HG03354 (cell line): ENCODE data around the gene MDM1.

Experiments used
- ATAC-seq: cut with Tn5 transposase; IDR thresholded peaks from one replicate; pipeline ENCODE4 v1.9.1; 2021; ENCODE audit warnings: mild to moderate bottlenecking; ENCODE audit not compliant: unreplicated experiment, poor library complexity, severe bottlenecking

Gene MDM1

GRCh38 chr12:68331869-68332727 is at the start of gene MDM1:
MDM1 (minus strand) TSS chr12:68332362; CDS start chr12:68332245, 117 bp downstream.
- peak; percentile 99 for ATAC-seq

- ATAC-seq = no peak
These were observed 49.5 kb upstream of the MDM1 start for GRCh38 chr12:68381476-68382219.

- ATAC-seq = no peak
These were observed 46.9 kb upstream of the MDM1 start for GRCh38 chr12:68378872-68379606.

GRCh38 chr12:68377881-68378280 is 45.7 kb upstream of the MDM1 start:
- no peak for ATAC-seq

- ATAC-seq = no peak
These were observed 44.7 kb upstream of the MDM1 start for GRCh38 chr12:68376901-68377300.

GRCh38 chr12:68375756-68376695 is 43.9 kb upstream of the MDM1 start:
- no peak for ATAC-seq

GRCh38 chr12:68374307-68374982 is 42.3 kb upstream of the MDM1 start:
- peak; percentile 99 for ATAC-seq

- ATAC-seq = no peak
These were observed 38.5 kb upstream of the MDM1 start for GRCh38 chr12:68370667-68371066.

- no peak for ATAC-seq
These were observed 37.9 kb upstream of the MDM1 start for GRCh38 chr12:68370006-68370590.

GRCh38 chr12:68368327-68368726 is 36.2 kb upstream of the MDM1 start:
- ATAC-seq = no peak

- ATAC-seq = no peak
These were observed 35.7 kb upstream of the MDM1 start for GRCh38 chr12:68367903-68368302.

GRCh38 chr12:68367116-68367515 is 35.0 kb upstream of the MDM1 start:
- ATAC-seq = no peak

- peak; percentile 80 for ATAC-seq
These were observed 32.9 kb upstream of the MDM1 start for GRCh38 chr12:68364893-68365725.

- no peak for ATAC-seq
These were observed 32.2 kb upstream of the MDM1 start for GRCh38 chr12:68364328-68364727.

- no peak for ATAC-seq
These were observed 29.8 kb upstream of the MDM1 start for GRCh38 chr12:68361953-68362352.

GRCh38 chr12:68359674-68360073 is 27.5 kb upstream of the MDM1 start:
- ATAC-seq = peak; percentile 13
